Ishikawa (cell line): ENCODE results near the gene COL6A1.

ENCODE experiments used
- MAX ChIP-seq: IDR thresholded peaks from 2 replicates; pipeline ENCODE4 v1.6.1; 2012
- TAF1 ChIP-seq: IDR thresholded peaks from 2 replicates; pipeline ENCODE4 v1.6.1; 2012; ENCODE audit warnings: low read depth, mild to moderate bottlenecking
- USF1 ChIP-seq: IDR thresholded peaks from 2 replicates; pipeline ENCODE4 v1.6.1; 2012
- YY1 ChIP-seq: IDR thresholded peaks from 2 replicates; pipeline ENCODE4 v1.6.1; 2012; ENCODE audit warnings: low read depth

GRCh38 chr21:46049890-46050667 is 68.5 kb downstream of the COL6A1 start:
- no peak for TF ChIP-seq TAF1
- peak; percentile 62; the same call in 1 of the 2 replicates for TF ChIP-seq MAX
- TF ChIP-seq YY1, result no peak
- TF ChIP-seq USF1, result no peak; the same call in 1 of the 2 replicates
